Memory B cell (primary cell): Measurements from ENCODE around the gene ZNF48.

Experiments
- ATAC-seq: fragments of 150-1000 bp; cut with Tn5 transposase; 2 replicates; pipeline ENCODE4 v1.10.0; 2021; ENCODE audit warnings: low read depth, mild to moderate bottlenecking, moderate library complexity
- DNase-seq, 2 donors: peaks; one replicate each; pipeline ENCODE4 v3.0.0; 2022; ENCODE audit warnings: low spot score in 2 of 2
- H3K27ac Mint-ChIP-seq: one replicate; pipeline ENCODE4 v1.8.0; 2022; ENCODE audit warnings: mild to moderate bottlenecking, moderate library complexity, mixed read lengths
- H3K27me3 Mint-ChIP-seq: one replicate; pipeline ENCODE4 v1.8.0; 2022; ENCODE audit warnings: mixed read lengths
- H3K36me3 Mint-ChIP-seq: one replicate; pipeline ENCODE4 v1.8.0; 2022; ENCODE audit warnings: mild to moderate bottlenecking, mixed read lengths
- H3K4me1 Mint-ChIP-seq: one replicate; pipeline ENCODE4 v1.8.0; 2022; ENCODE audit warnings: mixed read lengths
- H3K4me3 Mint-ChIP-seq: one replicate; pipeline ENCODE4 v1.8.0; 2022; ENCODE audit warnings: mild to moderate bottlenecking, moderate library complexity, mixed read lengths
- H3K9me3 Mint-ChIP-seq: one replicate; pipeline ENCODE4 v1.8.0; 2022; ENCODE audit warnings: mixed read lengths

ZNF48 gene

GRCh38 chr16:30416624-30417528 is 21.7 kb downstream of the ZNF48 start:
- Mint-ChIP-seq H3K27me3 (no peaks in the 10 kb centered on the region), H3K27ac (no peak overlapping the region), H3K4me3 (peak overlapping the region; percentile 32), H3K36me3 (peaks cover 16% of the 10 kb centered on the region), H3K4me1 (peaks cover 10% of the 10 kb centered on the region), H3K9me3 (no peaks in the 10 kb centered on the region)
- no peak for ATAC-seq
- DNase-seq, result no peak

GRCh38 chr16:30417529-30418349 is 22.5 kb downstream of the ZNF48 start:
- Mint-ChIP-seq H3K4me3 (peak overlapping the region; percentile 78), H3K4me1 (peaks cover 10% of the 10 kb centered on the region), H3K9me3 (no peaks in the 10 kb centered on the region), H3K27me3 (no peaks in the 10 kb centered on the region), H3K36me3 (peaks cover 14% of the 10 kb centered on the region), H3K27ac (no peak overlapping the region)
- DNase-seq (peak; percentile 80 to 84), ATAC-seq (peak; percentile 91)

- no peak for ATAC-seq
- Mint-ChIP-seq H3K36me3 (peaks cover 14% of the 10 kb centered on the region), H3K27ac (no peak overlapping the region), H3K4me1 (peaks cover 10% of the 10 kb centered on the region), H3K27me3 (no peaks in the 10 kb centered on the region), H3K9me3 (no peaks in the 10 kb centered on the region), H3K4me3 (peak overlapping the region; percentile 78)
- no peak for DNase-seq
Measured at GRCh38 chr16:30418350-30419181, 23.3 kb downstream of the ZNF48 start.

- Mint-ChIP-seq H3K27ac (no peak overlapping the region), H3K36me3 (peaks cover 19% of the 10 kb centered on the region), H3K4me3 (no peak overlapping the region), H3K9me3 (no peaks in the 10 kb centered on the region), H3K27me3 (no peaks in the 10 kb centered on the region), H3K4me1 (peaks cover 12% of the 10 kb centered on the region)
- ATAC-seq, result no peak
- no peak for DNase-seq
Measured at GRCh38 chr16:30421010-30421409, 25.8 kb downstream of the ZNF48 start.

GRCh38 chr16:30428055-30428454 is 32.8 kb downstream of the ZNF48 start:
- DNase-seq (no peak), ATAC-seq (no peak)
- H3K36me3 Mint-ChIP-seq, result peaks cover 11% of the 10 kb centered on the region
- peak overlapping the region; percentile 6 for H3K4me3 Mint-ChIP-seq
- H3K9me3 Mint-ChIP-seq, result no peaks in the 10 kb centered on the region
- peaks cover 16% of the 10 kb centered on the region for H3K4me1 Mint-ChIP-seq
- no peaks in the 10 kb centered on the region for H3K27me3 Mint-ChIP-seq
- H3K27ac Mint-ChIP-seq, result no peak overlapping the region

GRCh38 chr16:30429418-30429677 is 34.1 kb downstream of the ZNF48 start:
- peaks cover 11% of the 10 kb centered on the region for H3K36me3 Mint-ChIP-seq
- ATAC-seq, result no peak
- DNase-seq, result no peak
- peaks cover 19% of the 10 kb centered on the region for H3K4me1 Mint-ChIP-seq
- H3K27me3 Mint-ChIP-seq, result no peaks in the 10 kb centered on the region
- H3K9me3 Mint-ChIP-seq, result no peaks in the 10 kb centered on the region
- H3K27ac Mint-ChIP-seq, result no peak overlapping the region
- H3K4me3 Mint-ChIP-seq, result no peak overlapping the region

- DNase-seq (peak; percentile 84 to 94), ATAC-seq (peak; percentile 94)
- Mint-ChIP-seq H3K4me1 (peaks cover 22% of the 10 kb centered on the region), H3K4me3 (no peak within 1 kb of the TSS), H3K36me3 (peaks cover 9% of the 10 kb centered on the region), H3K27ac (no peak within 1 kb of the TSS), H3K27me3 (no peaks in the 10 kb centered on the region), H3K9me3 (no peaks in the 10 kb centered on the region)
Measured at GRCh38 chr16:30429678-30430427, 34.6 kb downstream of the ZNF48 start, which contains the start of gene DCTPP1. TSS of gene DCTPP1 (minus strand) at chr16:30430030. CDS start at chr16:30429980, 50 bp downstream.

- peaks cover 9% of the 10 kb centered on the region for H3K36me3 Mint-ChIP-seq
- ATAC-seq (peak; percentile 16), DNase-seq (no peak)
- no peak overlapping the region for H3K27ac Mint-ChIP-seq
- no peaks in the 10 kb centered on the region for H3K9me3 Mint-ChIP-seq
- peaks cover 23% of the 10 kb centered on the region for H3K4me1 Mint-ChIP-seq
- H3K27me3 Mint-ChIP-seq, result no peaks in the 10 kb centered on the region
- no peak overlapping the region for H3K4me3 Mint-ChIP-seq
Measured at GRCh38 chr16:30430428-30430970, 35.3 kb downstream of the ZNF48 start.

GRCh38 chr16:30434852-30435251 is 39.6 kb downstream of the ZNF48 start:
- Mint-ChIP-seq H3K4me3 (no peak overlapping the region), H3K9me3 (no peaks in the 10 kb centered on the region), H3K4me1 (peaks cover 11% of the 10 kb centered on the region), H3K27me3 (no peaks in the 10 kb centered on the region), H3K27ac (no peak overlapping the region), H3K36me3 (no peaks in the 10 kb centered on the region)
- no peak for ATAC-seq
- DNase-seq, result no peak

- DNase-seq (no peak), ATAC-seq (no peak)
- Mint-ChIP-seq H3K9me3 (no peaks in the 10 kb centered on the region), H3K4me1 (peaks cover 15% of the 10 kb centered on the region), H3K27me3 (no peaks in the 10 kb centered on the region), H3K36me3 (no peaks in the 10 kb centered on the region), H3K27ac (no peak overlapping the region), H3K4me3 (no peak overlapping the region)
Measured at GRCh38 chr16:30437511-30438046, 42.4 kb downstream of the ZNF48 start.

- peak overlapping the region; percentile 6 for H3K27ac Mint-ChIP-seq
- H3K36me3 Mint-ChIP-seq, result peaks cover 5% of the 10 kb centered on the region
- peaks cover 22% of the 10 kb centered on the region for H3K4me1 Mint-ChIP-seq
- DNase-seq (no peak), ATAC-seq (peak; percentile 66)
- H3K4me3 Mint-ChIP-seq, result peak overlapping the region; percentile 60
- no peaks in the 10 kb centered on the region for H3K27me3 Mint-ChIP-seq
- no peaks in the 10 kb centered on the region for H3K9me3 Mint-ChIP-seq
Measured at GRCh38 chr16:30438835-30439234, 43.6 kb downstream of the ZNF48 start.

- ATAC-seq (peak; percentile 78), DNase-seq (no peak)
- Mint-ChIP-seq H3K4me1 (peaks cover 20% of the 10 kb centered on the region), H3K9me3 (no peaks in the 10 kb centered on the region), H3K27me3 (no peaks in the 10 kb centered on the region), H3K27ac (peak overlapping the region; percentile 65), H3K4me3 (peak overlapping the region; percentile 29), H3K36me3 (peaks cover 8% of the 10 kb centered on the region)
Measured at GRCh38 chr16:30439720-30440348, 44.6 kb downstream of the ZNF48 start.
